IPS DF 4.7 (cell line): ENCODE results near the gene SNCA.

Source experiments
- DNase-seq: peaks from one replicate; pipeline ENCODE4 v3.0.0-alpha.2; 2013; ENCODE audit warnings: low spot score; ENCODE audit errors: extremely low read depth

The SNCA gene

DNA sequence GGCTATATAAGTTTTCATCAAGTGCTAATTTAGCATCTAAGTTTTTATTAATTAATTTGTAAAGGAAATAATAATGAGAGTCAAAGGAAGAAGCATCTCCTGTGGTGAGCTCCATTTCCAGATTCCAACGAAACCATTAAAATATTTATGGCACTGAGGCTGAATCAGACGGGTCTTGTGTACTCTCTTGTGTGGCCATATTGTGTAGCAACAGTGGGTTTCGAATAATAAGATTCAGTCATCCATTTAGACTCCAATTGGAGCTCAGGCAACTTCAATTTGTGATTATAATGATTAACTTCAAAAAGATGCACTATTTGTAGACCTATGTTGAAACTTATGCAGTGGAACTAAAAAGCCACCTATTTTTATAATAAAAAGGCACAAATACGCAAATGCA, 82.4 kb downstream of the SNCA start:
- DNase-seq: no peak

- no peak for DNase-seq
Observed at GRCh38 chr4:89753601-89754066, 83.3 kb downstream of the SNCA start.

DNA sequence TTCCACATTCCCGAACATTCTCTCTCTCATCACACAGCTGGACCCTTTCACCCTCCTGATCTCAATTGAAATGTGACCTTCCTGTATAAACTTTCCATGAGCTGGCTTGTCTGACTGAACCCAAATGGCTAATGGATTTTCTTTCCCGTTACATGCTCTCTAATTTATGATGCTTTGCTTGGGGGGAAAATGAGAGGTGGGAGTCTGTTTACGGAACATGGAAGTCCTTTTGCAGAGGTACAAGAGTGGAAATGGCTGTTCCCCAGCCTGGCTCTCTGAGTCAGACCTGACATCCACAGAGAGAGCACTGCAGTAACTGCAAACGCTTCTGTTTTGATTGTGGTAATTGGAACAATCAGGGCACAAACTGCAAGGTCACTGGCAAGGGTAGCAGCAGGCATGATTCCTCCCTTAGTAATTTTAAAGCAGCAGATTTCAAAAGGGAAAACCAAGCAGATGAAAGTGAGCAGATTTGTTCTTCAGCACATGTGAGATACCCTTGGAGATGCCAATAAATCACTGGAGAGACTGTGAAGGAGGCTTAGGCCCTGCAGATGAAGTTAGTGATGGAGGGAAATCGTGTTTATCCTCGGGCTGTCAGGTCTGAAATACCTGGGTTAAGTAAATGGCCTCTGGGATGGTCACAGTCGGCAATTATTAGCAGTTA, 83.9 kb downstream of the SNCA start:
- no peak for DNase-seq

- no peak for DNase-seq
Observed at GRCh38 chr4:89751416-89751815, 85.5 kb downstream of the SNCA start.

DNA sequence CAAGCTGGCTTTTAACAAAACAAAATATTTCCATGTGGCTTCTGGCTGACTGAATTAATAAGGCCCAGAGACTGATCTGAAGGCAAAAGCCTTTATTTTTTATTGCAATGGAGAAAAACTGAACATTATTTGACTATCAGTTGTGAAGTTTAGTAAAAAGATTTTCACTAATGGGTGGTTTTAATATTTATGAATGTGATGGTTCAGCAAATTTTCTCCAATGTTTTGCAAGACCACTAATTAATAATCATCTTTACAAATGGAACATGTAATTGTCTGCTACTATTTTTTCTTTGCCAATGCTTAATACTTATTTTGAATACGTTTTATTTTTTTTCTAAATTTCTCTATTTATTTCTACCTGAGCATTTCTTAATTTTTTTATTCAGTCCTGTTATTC, 90.6 kb downstream of the SNCA start:
- no peak for DNase-seq

DNA sequence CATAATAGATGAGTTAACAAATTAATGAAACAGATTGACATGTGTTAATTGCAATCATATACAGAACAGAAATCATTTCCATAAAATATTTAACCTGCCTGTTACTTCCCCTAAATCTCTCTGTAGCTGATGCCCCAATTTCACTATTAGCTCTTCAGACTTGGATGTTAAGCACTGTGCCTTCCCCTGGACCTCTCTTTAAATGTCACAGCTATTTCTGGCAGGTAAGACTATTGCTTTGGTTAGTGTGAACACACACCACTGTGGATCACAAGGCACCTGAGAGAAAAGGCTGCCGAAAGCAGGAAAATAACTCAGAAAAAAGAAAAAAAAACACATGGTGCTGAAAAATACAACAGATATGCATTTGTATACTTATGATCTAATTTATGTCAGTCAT, 91.3 kb downstream of the SNCA start:
- no peak for DNase-seq

DNA sequence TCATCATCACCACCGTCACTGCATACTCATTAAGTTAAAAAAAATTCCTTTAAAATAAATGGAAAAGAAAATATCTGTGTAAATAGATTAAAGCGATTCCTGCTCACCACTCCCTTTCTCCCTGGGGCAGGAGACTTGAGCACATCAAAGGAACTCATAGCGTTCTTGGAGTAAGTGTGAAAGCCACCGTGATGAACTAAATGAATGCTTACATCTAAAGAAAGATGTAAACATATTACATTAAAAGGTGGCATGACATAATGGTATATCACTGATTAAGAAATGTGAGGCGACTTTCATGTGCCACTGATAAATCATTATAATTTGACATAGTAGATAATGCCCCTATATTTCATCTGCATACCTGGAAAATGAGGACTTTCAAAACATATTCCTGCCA, 92.0 kb downstream of the SNCA start:
- DNase-seq: no peak

DNA sequence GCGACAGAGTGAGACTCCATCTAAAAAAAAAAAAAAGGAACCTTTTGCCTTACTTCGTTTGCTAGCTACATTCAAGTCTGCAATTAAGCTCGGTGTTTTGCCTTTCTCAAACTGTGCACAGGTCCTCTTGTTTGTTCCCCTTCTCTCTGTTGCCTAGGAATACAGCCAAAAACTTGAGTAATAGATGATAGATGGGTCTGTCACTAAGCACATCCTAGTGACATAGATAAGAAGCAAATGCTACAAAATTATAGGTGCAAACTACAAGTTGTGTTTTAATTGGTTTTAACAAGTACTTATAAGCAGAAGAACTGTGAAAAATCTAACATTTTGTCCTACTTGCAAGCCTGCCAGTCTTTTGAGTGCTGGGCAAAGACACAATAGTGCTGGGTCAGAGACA, 95.2 kb downstream of the SNCA start:
- no peak for DNase-seq

DNA sequence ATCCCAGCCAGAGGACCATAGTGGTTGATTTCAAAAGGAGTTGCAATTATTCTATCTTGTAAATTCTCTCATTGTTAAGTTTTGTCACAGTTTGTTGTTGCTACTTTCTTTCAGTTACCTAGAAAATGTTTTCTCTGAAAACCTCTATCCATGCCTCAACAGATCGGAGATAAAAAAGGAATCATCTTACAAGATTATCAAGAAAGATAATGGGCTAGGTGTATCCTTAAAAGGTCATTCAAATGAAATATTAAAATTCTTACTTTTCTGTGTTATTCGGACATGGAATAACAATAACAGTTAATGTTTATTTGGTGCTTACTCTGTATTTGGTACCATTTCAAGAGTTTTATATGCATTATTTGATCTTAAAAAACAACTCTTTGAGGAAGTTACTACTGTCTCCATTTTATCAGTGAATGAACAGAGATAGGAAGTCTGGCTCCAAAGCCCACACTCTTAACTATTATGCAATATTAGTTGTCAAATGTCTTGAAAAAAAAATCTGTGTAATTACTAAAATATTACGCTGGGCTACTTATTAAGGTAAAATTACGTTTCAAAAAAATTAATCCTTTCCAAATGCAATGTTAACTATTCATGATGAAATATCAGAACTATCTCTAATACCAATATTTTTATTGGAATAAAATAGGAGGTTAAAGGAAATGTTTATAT, 97.5 kb downstream of the SNCA start:
- no peak for DNase-seq

- no peak for DNase-seq
Observed at GRCh38 chr4:89737888-89738287, 99.1 kb downstream of the SNCA start.

GRCh38 chr4:89733946-89734345, 103.0 kb downstream of the SNCA start:
- DNase-seq: no peak

DNA sequence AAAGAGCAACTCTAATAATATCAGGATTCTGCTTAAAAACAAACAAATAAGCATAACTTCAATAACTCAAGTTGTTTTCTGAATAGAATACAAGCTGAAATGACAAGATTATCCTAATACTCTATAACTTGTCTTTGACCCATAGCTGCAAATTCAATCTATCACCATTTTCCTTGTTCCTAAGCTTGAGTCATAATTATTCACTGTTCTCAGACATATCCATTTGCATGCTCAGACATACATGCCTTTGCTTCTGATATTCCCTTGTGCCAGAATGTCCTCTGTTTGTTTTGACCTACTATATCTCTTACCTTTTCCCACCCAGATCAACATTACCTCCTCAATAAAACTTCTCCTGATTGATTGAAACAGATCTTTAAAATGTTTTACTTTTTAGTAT, 109.7 kb downstream of the SNCA start:
- DNase-seq: no peak

GRCh38 chr4:89725268-89725667, 111.7 kb downstream of the SNCA start:
- DNase-seq: no peak

- no peak for DNase-seq
Observed at GRCh38 chr4:89724716-89725115, 112.2 kb downstream of the SNCA start.

- DNase-seq: no peak
Observed at GRCh38 chr4:89723096-89723495, 113.9 kb downstream of the SNCA start.

GRCh38 chr4:89722517-89722916, 114.4 kb downstream of the SNCA start:
- DNase-seq: no peak

GRCh38 chr4:89720981-89721380, 116.0 kb downstream of the SNCA start:
- DNase-seq: no peak

GRCh38 chr4:89719536-89720090, 117.3 kb downstream of the SNCA start:
- no peak for DNase-seq

DNA sequence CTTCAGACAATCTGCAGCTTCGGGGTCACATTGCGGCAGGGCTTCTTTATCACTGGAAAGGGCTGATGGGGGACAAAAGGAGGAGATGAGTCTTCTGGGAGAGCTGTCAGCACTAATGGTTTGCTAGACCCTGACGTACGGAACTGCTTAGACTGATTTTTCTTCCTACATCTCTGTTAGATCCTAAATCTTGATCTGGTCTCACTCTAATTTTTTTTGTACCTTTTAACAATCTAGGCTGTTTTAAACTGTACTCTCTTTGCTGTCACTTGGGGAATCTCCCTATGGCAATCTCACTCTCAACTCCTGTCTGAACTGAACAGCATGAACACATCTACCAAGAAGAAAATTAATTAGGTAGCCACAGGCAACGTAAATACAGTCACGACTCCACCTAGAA, 120.1 kb downstream of the SNCA start:
- no peak for DNase-seq

GRCh38 chr4:89715631-89716030, 121.3 kb downstream of the SNCA start:
- DNase-seq: no peak

DNA sequence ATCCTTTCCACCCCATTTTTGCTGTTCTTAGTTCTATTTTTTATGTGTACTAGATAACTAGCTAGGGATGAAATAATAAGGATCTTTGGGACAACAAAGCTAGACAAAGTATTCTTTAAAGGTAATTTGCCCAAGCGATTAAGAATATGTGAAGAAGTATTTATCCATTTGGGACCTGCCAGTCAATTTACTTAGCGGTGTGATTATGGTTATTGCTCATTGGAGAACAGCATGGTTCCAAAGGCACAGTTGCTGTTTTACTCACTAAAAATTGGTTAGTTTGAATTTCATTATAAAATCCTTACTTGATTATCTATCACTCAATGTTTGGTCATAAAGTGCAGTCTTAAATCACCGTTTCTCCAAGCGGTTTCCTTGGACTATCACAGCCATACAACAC, 124.1 kb downstream of the SNCA start:
- DNase-seq: no peak

- no peak for DNase-seq
Observed at GRCh38 chr4:89712141-89712540, 124.8 kb downstream of the SNCA start.

GRCh38 chr4:89708903-89709421, 128.0 kb downstream of the SNCA start:
- no peak for DNase-seq
